Stimulated activated CD4-positive, alpha-beta T cell treated with anti-CD3 and anti-CD28 coated beads, Interleukin-12 subunit alpha, Interleukin-12 subunit beta, amount 100 ng/mL, for 4 hours (primary cell): Measurements from ENCODE around the gene MAD2L2.

Experiments used
- DNase-seq: peaks from one replicate; pipeline ENCODE4 v3.0.0-alpha.2; 2020

The MAD2L2 gene

GRCh38 chr1:11681071-11681771 lies at the start of gene MAD2L2:
Gene MAD2L2 (minus strand): TSS chr1:11681148. CDS start chr1:11680601, 547 bp downstream.
- DNase-seq = peak; percentile 93

GRCh38 chr1:11730429-11730891 lies 49.5 kb upstream of the MAD2L2 start:
- DNase-seq = no peak

DNA sequence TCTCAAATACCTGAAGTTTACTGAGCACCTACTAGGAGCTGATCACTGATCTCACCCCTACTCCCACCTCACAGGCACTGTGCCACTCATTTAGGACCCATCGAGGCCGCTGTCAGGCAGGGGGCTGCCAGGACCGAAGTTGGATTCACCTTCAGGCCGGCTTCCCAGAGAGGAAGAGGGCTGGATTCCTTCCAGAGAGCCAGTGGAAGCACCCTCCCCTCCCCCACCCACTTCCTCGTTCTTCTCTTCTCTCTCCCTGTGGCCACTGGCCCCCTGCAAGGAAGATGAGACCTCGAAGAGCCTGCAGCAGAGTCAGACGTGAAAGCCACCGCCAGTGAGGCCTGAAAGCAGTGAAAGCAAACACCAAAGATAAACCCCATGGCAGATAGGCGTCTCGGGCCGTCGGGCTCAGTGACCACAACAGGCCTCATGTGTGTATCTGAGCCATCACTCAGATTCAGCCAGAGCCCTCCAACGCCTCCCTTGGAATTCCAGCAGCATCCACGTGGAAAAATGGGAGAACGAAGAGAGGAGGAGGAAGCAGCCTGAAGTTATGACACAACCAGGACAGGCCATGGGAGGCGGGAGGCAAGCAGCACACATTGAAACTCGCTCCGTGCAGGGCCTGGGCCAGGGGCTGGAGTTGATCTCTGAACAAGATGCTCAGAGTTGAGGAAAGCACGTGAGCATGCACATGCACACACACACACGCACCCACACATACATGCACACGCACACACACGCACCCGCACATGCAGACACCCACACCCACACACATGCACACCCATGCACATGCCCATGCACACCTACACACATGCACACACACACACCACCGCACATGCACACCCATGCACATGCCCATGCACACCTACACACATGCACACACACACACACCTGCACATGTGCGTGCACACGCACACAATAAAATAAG lies 48.8 kb upstream of the MAD2L2 start:
- no peak for DNase-seq

GRCh38 chr1:11729155-11729497 lies 48.2 kb upstream of the MAD2L2 start:
- no peak for DNase-seq

DNA sequence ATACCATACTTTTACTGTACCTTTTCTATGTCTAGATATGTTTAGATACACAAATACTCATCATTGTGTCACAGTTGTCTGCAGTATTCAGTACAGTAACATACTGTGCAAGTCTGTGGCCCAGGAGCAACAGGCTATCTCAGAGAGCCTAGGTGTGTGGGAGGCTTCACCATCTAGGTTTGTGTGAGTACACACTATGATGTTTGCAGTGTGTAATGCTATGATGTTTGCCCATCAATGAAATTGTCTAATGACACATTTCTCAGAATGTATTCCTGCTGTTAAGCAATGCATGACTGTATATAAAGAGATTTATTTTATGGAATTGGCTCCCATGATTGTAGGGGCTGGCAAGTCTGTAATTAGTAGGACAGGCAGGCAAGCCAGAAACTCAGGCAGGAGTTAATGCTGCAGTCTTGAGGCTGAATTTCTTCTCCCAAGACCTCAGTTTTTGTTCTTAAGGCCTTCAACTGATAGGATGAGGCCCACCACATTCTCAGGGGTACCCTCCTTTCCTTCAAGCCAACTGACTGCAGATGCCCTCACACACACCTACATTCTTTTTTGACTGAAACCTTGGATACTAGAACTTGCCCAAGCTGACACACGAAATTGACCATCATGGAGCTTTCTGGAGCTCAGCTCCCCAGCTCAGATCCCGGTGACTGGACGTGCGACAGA lies 47.3 kb upstream of the MAD2L2 start:
- no peak for DNase-seq

DNA sequence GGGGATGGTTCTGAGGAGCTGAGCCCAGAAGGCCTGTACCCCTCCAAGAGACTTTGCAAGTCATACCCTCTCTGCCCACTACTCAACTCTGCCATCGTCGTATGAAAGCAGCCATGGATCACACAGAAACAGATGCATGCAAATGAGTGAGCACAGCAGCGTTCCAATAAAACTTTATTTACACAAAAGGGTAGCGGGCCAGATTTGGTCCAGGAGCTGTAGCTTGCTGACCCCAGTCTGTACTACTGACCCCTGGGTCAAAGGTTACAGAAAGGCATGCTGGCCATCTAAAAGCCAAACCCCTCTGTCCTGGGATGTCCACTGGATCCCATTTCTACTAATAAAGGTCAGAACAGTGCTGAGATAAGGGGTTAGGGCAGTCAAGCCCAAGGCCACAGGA lies 46.2 kb upstream of the MAD2L2 start:
- no peak for DNase-seq

DNA sequence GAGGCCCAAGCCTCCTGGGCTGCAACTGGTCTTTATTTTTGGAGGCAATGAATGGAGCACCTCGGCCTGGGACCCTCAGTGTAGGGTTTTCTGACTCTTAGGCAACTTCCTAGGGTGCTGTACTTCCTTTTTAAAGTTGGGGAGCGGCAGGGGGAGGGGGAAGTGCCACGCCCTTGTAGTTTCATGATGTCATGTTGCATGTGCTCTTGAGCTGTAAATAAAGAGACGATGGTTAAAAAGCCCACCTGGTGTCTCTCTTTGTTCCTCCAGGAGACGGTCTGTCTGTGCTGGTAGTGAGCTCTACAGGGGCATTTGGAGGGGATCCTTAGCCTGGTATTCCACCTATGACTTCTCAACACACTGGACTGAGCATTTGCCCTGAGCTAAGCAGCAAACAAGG lies 44.7 kb upstream of the MAD2L2 start:
- DNase-seq = no peak

DNA sequence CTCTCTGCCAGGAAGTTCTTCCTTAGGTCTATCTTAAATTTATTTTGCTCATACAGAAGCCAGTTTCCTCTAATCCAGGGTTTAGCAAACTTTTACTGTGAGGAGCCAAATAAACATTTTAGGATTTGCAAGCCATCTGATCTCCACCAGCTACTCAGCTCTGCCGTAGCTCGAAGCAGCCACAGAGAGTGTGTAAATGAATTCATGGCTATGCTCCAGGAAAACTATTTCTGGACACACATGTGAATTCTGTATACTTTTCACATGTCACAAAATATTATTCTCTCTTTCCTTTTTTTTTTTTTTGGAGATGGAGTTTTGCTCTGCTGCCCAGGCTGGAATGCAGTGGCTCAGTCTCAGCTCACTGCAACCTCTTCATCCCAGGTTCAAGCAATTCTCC lies 41.6 kb upstream of the MAD2L2 start:
- DNase-seq = no peak

DNA sequence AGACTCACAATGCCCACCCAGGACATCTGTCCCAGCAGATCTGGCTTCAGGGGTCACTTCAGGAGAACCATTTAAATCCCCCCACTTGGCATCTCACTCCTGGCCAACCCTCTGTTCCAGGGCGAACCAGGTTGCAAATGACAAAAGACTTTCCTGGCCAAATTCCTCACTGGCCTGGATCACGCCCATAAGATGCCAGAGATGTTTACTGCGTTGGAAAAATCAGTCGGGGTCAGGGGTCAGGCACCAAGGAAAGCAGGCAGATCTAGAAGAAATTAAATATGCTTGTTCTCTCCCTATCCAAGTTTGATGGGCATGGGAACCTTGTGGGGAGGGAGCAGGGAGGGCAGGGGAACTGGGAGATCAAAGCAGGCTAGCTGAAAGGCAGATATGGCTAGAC lies 40.4 kb upstream of the MAD2L2 start:
- no peak for DNase-seq

DNA sequence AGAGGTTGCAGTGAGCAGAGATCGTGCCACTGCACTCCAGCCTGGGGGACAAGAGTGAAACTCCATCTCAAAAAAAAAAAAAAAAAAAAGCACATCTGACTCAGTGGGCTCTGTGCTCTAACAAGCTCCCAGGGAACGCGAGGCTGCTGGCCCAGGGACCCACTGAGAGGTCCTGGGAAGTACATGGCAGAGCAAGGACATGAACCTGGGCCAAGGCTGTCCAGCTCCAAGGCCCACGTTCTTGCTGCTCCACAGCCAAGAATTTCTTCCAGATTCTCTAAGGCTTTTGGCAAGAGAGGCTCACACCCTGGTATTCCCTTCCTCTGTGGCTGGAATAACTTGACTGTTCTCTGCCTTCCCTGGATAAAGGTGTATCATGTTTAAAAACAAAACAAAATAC lies 39.6 kb upstream of the MAD2L2 start:
- DNase-seq = no peak

GRCh38 chr1:11720033-11720376 lies 39.1 kb upstream of the MAD2L2 start:
- DNase-seq = no peak

- DNase-seq = peak; percentile 86
Observed at GRCh38 chr1:11719313-11720032, 38.5 kb upstream of the MAD2L2 start.

- DNase-seq = no peak
Observed at GRCh38 chr1:11714831-11715575, 34.1 kb upstream of the MAD2L2 start.

DNA sequence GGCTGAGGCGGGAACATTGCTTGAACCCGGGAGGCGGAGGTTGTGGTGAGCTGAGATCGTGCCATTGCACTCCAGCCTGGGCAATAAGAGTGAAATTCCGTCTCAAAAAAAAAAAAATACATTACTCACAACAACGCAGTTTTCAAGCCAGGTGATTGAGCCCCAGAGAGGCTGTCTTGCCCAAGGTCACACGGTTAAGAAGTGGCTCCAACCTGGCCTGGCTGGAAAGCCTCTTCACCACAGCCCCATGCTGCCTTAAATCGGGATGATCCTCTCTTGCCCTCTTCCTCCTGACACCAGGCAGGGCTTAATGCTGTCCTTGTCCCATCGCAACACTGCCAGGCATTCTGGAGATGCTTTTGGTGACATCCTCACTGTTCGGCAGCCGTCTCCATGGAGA lies 32.1 kb upstream of the MAD2L2 start:
- DNase-seq = no peak

GRCh38 chr1:11712285-11712684 lies 31.3 kb upstream of the MAD2L2 start:
- no peak for DNase-seq

DNA sequence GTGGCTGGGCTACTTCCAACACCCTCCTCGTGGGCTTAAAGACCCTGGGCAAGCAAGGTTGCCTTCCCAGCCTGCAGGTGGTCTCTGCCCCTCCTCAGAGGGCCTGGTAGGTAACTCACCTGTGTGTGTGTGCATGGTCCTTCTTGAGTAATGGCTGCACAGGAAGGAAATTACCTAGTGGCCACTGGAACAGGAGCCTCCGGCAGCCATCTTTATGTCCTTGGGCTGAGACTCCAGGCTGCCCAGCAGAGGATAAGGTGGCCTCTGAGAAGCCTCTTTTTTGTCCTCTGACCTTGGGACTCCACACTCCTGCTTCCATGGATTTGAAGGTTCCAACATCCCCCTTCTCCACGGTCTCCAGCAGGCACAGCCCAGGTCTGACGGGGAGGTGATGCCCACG lies 30.5 kb upstream of the MAD2L2 start:
- DNase-seq = no peak

DNA sequence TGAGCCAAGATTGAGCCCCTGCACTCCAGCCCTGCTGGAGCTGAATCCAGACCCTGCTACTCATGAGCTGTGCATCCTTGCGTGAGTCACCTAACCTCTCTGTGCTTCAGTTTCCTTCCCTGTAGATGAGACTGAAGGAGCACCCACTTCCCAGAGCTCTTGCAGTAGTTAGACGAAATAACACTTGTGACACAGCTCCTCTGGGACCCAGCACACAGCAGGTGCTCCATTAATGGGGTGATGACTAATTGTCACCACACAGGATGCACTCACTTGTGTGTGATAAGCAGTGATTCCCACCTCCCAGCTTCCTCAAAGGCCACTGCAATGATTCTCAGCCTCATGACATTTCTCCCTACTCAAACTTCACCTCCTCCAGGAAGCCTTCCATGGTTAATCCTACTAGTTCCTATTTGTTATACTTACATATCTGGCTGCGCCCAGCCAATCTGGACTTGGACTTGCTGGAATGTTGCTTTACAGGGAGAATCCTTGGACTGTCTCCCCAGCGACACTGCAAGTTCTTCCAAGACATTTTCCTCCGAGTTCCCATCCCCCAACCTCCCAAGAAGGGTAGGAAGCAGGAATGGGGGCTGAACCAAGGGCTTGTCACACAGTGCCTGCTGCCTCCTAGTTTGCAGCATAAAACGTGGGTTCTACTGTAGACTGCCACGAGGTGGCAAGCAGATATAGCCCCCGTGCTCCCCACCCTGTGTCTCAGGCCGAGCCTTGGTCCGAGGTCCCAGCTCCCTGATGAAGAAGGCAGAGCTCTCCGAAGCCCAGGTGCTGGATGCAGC lies 27.8 kb upstream of the MAD2L2 start:
- no peak for DNase-seq

- DNase-seq = no peak
Observed at GRCh38 chr1:11707621-11708276, 26.8 kb upstream of the MAD2L2 start.

DNA sequence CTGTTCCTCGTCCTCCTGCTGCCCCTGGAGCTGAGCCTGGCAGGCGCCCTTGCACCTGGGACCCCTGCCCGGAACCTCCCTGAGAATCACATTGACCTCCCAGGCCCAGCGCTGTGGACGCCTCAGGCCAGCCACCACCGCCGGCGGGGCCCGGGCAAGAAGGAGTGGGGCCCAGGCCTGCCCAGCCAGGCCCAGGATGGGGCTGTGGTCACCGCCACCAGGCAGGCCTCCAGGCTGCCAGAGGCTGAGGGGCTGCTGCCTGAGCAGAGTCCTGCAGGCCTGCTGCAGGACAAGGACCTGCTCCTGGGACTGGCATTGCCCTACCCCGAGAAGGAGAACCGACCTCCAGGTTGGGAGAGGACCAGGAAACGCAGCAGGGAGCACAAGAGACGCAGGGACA lies 25.3 kb upstream of the MAD2L2 start:
- no peak for DNase-seq

GRCh38 chr1:11705596-11705995 lies 24.6 kb upstream of the MAD2L2 start:
- DNase-seq = no peak
